VCaP (cell line): Measurements from ENCODE around the gene A2M.

Source experiments
- H3K27ac ChIP-seq: fragments of 450-650 bp; 2 replicates; pipeline ENCODE4 v1.5.1; 2017
- TF ChIP-seq, protein P1 (sequence below): fragments of 450-650 bp; conservative IDR thresholded peaks from 2 replicates; pipeline ENCODE4 v1.5.1; 2017; ENCODE audit warnings: mild to moderate bottlenecking, moderate library complexity

The A2M gene

DNA sequence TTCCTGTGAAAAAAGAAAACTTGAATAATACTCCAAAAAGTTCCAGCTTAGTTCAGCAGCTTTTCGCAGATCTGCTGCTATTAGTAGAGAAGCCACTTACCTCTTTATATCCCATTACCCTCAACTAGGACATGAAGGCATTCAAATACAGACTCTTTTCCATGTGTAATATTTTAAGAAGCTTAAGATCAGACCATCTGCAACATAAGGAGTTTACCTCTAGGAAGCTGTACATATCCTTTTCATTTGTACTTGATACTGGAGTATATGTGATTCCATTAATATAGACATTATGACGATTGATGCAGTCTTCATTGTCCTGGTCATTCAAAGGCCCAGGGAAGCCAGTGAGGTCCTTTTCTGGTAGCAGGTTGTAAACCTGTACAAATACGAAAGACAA, 20.4 kb downstream of the A2M start:
- no peak overlapping the region for H3K27ac ChIP-seq
- TF ChIP-seq, protein P1, sequence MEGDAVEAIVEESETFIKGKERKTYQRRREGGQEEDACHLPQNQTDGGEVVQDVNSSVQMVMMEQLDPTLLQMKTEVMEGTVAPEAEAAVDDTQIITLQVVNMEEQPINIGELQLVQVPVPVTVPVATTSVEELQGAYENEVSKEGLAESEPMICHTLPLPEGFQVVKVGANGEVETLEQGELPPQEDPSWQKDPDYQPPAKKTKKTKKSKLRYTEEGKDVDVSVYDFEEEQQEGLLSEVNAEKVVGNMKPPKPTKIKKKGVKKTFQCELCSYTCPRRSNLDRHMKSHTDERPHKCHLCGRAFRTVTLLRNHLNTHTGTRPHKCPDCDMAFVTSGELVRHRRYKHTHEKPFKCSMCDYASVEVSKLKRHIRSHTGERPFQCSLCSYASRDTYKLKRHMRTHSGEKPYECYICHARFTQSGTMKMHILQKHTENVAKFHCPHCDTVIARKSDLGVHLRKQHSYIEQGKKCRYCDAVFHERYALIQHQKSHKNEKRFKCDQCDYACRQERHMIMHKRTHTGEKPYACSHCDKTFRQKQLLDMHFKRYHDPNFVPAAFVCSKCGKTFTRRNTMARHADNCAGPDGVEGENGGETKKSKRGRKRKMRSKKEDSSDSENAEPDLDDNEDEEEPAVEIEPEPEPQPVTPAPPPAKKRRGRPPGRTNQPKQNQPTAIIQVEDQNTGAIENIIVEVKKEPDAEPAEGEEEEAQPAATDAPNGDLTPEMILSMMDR: no peak

DNA sequence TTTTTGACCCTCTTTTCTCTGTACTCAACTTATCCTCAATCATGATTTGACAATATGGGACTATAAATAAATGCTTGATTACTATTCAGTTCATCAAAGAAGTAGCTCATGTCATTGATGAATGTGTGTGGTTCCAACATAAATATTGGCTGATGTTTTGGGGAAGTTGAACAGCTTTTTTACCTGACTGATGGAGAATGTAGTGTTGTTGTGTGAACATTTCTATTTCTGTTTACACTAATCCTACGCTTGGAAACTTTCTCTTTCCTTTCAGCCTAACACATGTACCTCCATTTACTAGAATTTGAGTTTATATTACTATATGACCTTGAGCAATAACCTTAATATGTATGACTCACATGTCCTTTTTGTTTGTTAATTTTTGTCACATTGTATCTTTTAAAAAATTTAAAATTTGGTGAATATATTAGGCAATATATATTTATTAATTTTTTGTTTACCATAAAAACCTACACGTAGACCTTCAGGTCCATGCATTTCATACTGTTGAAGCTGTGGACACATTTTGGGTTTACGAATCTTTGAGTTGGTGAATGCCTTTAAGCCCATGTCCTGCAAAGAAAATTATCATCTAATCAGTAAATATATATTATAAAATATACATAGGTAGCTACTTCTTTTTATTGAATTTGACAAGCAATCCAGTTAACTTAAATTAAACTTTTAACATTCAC, 21.1 kb downstream of the A2M start:
- TF ChIP-seq, protein P1: no peak
- no peak overlapping the region for H3K27ac ChIP-seq

DNA sequence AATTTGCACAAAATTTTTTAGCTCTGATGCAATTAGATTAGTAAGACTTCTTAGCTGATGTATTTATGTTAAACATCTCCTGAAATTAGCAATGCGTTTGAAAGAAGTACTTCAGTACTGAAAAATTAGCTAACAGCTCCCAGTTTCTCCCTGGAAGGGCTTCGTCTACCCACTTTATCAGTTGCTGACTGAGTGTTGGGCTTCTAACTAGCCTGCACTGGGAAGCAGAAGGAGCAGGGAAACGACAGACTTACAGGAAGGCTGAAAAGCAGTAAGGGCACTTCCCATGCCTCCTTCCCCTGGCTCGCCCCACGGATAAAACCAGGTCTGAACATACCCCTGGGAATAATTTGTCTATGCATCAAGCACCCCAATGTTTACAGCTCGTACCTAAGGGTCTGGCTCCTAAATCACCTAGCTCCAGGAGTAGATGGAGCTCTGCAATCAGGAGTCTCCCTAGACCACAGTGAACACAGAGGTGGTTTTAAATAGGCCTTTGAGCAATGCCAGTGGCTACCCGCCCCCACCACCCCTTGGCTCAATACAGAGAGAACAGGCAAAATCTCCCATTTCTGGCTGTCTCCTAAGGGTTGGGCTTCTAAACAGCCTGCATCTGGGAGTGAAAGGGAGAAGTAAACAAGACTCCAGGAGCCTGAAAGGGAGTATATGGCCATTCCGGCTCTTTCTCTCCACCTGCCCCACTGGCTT, 23.7 kb downstream of the A2M start:
- H3K27ac ChIP-seq: no peak overlapping the region
- TF ChIP-seq, protein P1: no peak

DNA sequence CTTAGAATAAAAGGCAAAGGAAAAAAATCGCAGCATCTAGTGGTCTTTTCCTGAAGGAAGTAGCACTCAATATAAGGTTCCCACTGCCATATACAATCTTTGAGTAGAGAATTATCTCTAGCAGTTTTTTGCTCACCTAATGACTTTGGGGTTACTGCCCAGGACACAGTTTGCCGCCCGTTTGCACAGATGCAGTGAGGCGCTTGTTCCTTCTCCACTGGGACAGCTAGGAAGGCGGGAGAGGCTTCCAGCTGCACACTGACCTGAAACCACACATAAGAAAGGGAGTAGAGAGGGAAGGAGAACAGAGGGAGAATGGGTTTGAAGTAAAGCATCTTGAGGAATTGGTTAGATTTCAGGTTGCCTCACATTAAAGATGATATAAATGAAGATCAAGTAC, 25.5 kb downstream of the A2M start:
- TF ChIP-seq, protein P1: no peak
- H3K27ac ChIP-seq: no peak overlapping the region

DNA sequence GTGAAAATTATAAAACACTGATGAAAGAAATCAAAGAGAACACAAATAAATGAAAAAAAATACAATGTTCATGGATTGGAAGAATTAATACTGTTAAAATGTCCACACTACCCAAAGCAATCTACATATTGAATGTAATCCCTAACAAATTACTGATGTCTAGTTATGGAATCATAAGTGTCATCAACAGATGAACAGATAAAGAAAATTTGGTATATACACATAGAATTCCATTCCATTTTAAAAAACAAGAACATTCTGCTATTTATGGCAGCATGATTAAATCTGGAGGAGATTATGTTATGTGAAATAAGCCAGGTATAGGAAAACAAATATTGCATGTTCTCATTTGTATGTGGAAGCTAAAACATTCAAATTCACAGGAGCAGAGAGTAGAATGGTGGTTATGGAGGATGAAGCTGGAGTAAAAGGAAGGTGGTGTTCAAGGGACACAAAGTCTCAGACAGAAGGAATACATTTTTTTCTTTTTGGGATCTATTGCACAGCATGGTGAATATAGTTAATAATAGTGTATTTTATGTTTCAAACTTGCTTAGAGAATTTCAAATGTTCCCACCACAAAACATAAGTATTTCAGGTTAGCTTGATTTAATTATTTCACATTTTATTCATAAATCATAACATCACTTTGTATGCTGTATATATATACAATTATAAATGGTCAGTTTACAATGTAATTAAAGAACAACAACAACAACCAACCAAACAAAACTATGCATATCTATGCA, 28.5 kb downstream of the A2M start:
- TF ChIP-seq, protein P1: no peak
- no peak overlapping the region for H3K27ac ChIP-seq

DNA sequence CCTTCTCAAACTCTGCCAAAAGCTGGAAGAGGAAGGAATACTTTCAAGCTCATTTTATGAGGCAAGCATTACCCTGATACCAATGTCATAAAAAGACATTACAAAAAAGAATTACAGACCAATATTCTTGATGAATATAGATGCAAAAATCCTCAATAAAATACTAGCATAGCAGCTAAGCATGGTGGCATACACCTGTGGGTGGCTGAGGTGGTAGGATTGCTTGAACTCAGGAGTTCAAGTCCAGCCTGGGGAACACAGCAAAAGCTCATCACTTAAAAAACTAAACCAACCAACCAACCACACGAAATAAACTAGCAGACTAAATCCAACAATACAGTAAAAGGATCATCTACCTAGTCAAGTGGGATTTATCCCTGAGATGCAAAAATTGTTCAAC, 29.6 kb downstream of the A2M start:
- no peak overlapping the region for H3K27ac ChIP-seq
- TF ChIP-seq, protein P1: no peak

DNA sequence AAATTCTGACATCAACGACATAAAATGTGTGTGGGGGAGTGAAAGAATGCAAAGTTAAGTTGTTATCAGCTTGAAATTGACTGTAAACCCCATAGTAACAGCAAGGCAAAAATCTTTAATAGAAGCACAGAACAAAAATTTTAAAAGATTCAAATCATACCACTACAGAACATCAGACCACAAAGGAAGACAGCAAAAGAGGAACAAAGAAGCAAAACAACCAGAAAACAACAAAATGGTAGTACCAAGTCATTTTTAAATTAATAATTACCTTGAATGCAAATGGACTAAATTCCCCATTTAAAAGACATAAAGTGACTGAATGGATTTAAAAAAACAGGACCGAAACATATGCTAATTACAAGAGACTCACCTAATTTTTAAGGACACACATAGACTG, 31.3 kb downstream of the A2M start:
- TF ChIP-seq, protein P1: no peak
- H3K27ac ChIP-seq: no peak overlapping the region
